Upper lobe of left lung (tissue), 6 donors: Measurements from ENCODE around the gene CD14. TPM values are rescaled to one million over a fixed set of nuclear protein-coding genes. Genes with fewer than 3 reads are reported as not detected.

Source experiments
- ATAC-seq, 2 donors: fragments of 200-7000 bp; cut with Tn5 transposase; one replicate each; pipeline ENCODE4 v1.9.1; 2022; ENCODE audit warnings: mild to moderate bottlenecking in 2 of 2, moderate library complexity in 2 of 2; ENCODE audit not compliant: low FRiP score in 2 of 2
- DNase-seq, 2 donors: peaks; one replicate each; pipeline ENCODE4 v3.0.0-alpha.2; 2019 to 2020
- H3K27ac ChIP-seq, 4 donors: fragments of 200-600 bp; sonication (generic); one replicate each; pipeline ENCODE4 v1.5.1; 2016 to 2019
- H3K27me3 ChIP-seq, 4 donors: fragments of 200-600 bp; sonication (generic); one replicate each; pipeline ENCODE4 v1.5.1; 2017 to 2019
- H3K36me3 ChIP-seq, 4 donors: fragments of 200-600 bp; sonication (generic); one replicate each; pipeline ENCODE4 v1.5.1; 2016 to 2019
- H3K4me1 ChIP-seq, 4 donors: fragments of 200-600 bp; sonication (generic); one replicate each; pipeline ENCODE4 v1.5.1; 2018 to 2019
- H3K4me3 ChIP-seq, 4 donors: fragments of 200-600 bp; sonication (generic); one replicate each; pipeline ENCODE4 v1.5.1; 2017 to 2019; ENCODE audit warnings: mild to moderate bottlenecking in 2 of 4, moderate library complexity in 1 of 4
- H3K9me3 ChIP-seq, 4 donors: fragments of 200-600 bp; sonication (generic); one replicate each; pipeline ENCODE4 v1.5.1; 2018 to 2019
- CTCF ChIP-seq, 6 experiments: fragments of 450-650 bp in 4 of 6; fragments of 200-600 bp in 2 of 6; sonication (generic) in 2 of 6; IDR thresholded peaks; one replicate each; pipeline ENCODE4 v1.5.1; 2016 to 2019; ENCODE audit warnings: antibody characterized with exemption in 6 of 6
- EP300 ChIP-seq, 4 donors: sonication (generic); formaldehyde crosslinking; IDR thresholded peaks; one replicate each; pipeline ENCODE4 v1.5.1; 2017; ENCODE audit warnings: antibody characterized with exemption in 4 of 4, control low read depth in 2 of 4
- POLR2A ChIP-seq, 4 donors: fragments of 450-650 bp; IDR thresholded peaks; one replicate each; pipeline ENCODE4 v1.5.1; 2016 to 2017; ENCODE audit warnings: antibody characterized with exemption in 4 of 4, mild to moderate bottlenecking in 2 of 4
- POLR2AphosphoS5 ChIP-seq, 2 donors: sonication (generic); formaldehyde crosslinking; IDR thresholded peaks; one replicate each; pipeline ENCODE4 v1.5.1; 2017; ENCODE audit warnings: antibody characterized with exemption in 2 of 2
- WGBS, 2 donors: methylation state at CpG; one replicate each; pipeline ENCODE4 v1.1.5; 2017 to 2018; 5-methylcytosine and 5-hydroxymethylcytosine counted together
- total RNA-seq, 6 donors: library from RNA; depleted of rRNA in 4 of 6; stranded (reverse); fragments of >200 nt in 4 of 6; gene quantifications; one replicate each; pipeline versions ENCODE4 v1.1.0 to v1.2.1, GENCODE V29; 2016 to 2021
- donor health status: DM: no; HTN: no; CAD: no; lungs with moderate emphysema.
- donor health status: DM: no; HTN: yes; CAD: no; lungs with severe emphysema.

The CD14 gene
- total RNA-seq, 6 donors from 2014 or later: 27.3 to 195 (median 102) TPM

- Histone ChIP-seq H3K4me1 (peaks cover 31 to 58% (median 36%) of the 10 kb centered on the region in 4 donors), H3K9me3 (no peaks in the 10 kb centered on the region), H3K36me3 (no peaks in the 10 kb centered on the region), H3K27ac (peak overlapping the region in 2 of 4 donors; percentile 32 to 81), H3K4me3 (no peak overlapping the region), H3K27me3 (no peaks in the 10 kb centered on the region)
- 91 to 92% methylated on average over 8 of the region's 8 CpGs for WGBS, 2 donors
- no peak for ATAC-seq
- TF ChIP-seq POLR2AphosphoS5 (IDR thresholded peaks at IDR 0.05): no peak
- no peak for TF ChIP-seq POLR2A (IDR thresholded peaks at IDR 0.05)
- TF ChIP-seq CTCF (IDR thresholded peaks at IDR 0.05): no peak
- TF ChIP-seq EP300 (IDR thresholded peaks at IDR 0.05): no peak
- no peak for DNase-seq
Measured at GRCh38 chr5:140635291-140636257, 2.6 kb upstream of the CD14 start.

- TF ChIP-seq POLR2AphosphoS5 (IDR thresholded peaks at IDR 0.05): no peak
- TF ChIP-seq CTCF (IDR thresholded peaks at IDR 0.05): no peak
- TF ChIP-seq EP300 (IDR thresholded peaks at IDR 0.05): no peak
- no peak for TF ChIP-seq POLR2A (IDR thresholded peaks at IDR 0.05)
- DNase-seq (no peak), ATAC-seq (no peak)
- Histone ChIP-seq H3K36me3 (no peaks in the 10 kb centered on the region), H3K27ac (peak overlapping the region; percentile 81 to 90 (median 85)), H3K4me3 (no peak overlapping the region), H3K27me3 (no peaks in the 10 kb centered on the region), H3K9me3 (no peaks in the 10 kb centered on the region), H3K4me1 (peaks cover 22 to 57% (median 36%) of the 10 kb centered on the region in 4 donors)
- WGBS, 2 donors: 48 to 57% methylated on average over 3 of the region's 3 CpGs
Measured at GRCh38 chr5:140634103-140634502, 1.1 kb upstream of the CD14 start.

GRCh38 chr5:140633501-140633900, 526 bp upstream of the CD14 start:
- WGBS, 2 donors: 73 to 89% methylated on average over 2 of the region's 2 CpGs
- Histone ChIP-seq H3K27ac (peak overlapping the region; percentile 81 to 90 (median 85)), H3K4me3 (peak overlapping the region in 3 of 4 donors; percentile 55 to 60 (median 58)), H3K27me3 (no peaks in the 10 kb centered on the region), H3K36me3 (no peaks in the 10 kb centered on the region), H3K4me1 (peaks cover 19 to 52% (median 32%) of the 10 kb centered on the region in 4 donors), H3K9me3 (no peaks in the 10 kb centered on the region)
- ATAC-seq: no peak
- TF ChIP-seq POLR2A (IDR thresholded peaks at IDR 0.05) (no peak), EP300 (IDR thresholded peaks at IDR 0.05) (no peak), POLR2AphosphoS5 (IDR thresholded peaks at IDR 0.05) (no peak), CTCF (IDR thresholded peaks at IDR 0.05) (no peak)
- DNase-seq: no peak

- peak overlapping the region; percentile 20 to 60 (median 56) for H3K4me3 ChIP-seq
- DNase-seq: peak; percentile 65 to 90
- ATAC-seq: peak; percentile 71 to 82
Measured at GRCh38 chr5:140632366-140633020, 482 bp downstream of the CD14 start.

More at GRCh38 chr5:140632366-140633020, 482 bp downstream of the CD14 start:
- Histone ChIP-seq H3K27ac (peak overlapping the region; percentile 81 to 90 (median 85)), H3K9me3 (no peaks in the 10 kb centered on the region), H3K4me1 (peaks cover 16 to 50% (median 28%) of the 10 kb centered on the region in 4 donors), H3K36me3 (no peaks in the 10 kb centered on the region), H3K27me3 (no peaks in the 10 kb centered on the region)
- 1 to 2% methylated on average over 22 to 24 of the region's 51 CpGs for WGBS, 2 donors
- TF ChIP-seq POLR2AphosphoS5 (IDR thresholded peaks at IDR 0.05) (peak; percentile 31 to 32), CTCF (IDR thresholded peaks at IDR 0.05) (peak in 2 of 6 experiments; percentile 4 to 30), EP300 (IDR thresholded peaks at IDR 0.05) (no peak), POLR2A (IDR thresholded peaks at IDR 0.05) (peak in 1 of 4 donors; percentile 1)
